Heart left ventricle (tissue), 16 donors: ENCODE measurements around the gene CDH26. TPM values are rescaled to one million over a fixed set of nuclear protein-coding genes. Genes with fewer than 3 reads are reported as not detected.
A peak's percentile ranks its signal among the peaks of the same experiment; 100 is the strongest.

Experiments
- ATAC-seq, 4 donors: fragments of 200-7000 bp; cut with Tn5 transposase; one replicate each; pipeline ENCODE4 v1.9.1; 2020 to 2022; ENCODE audit warnings: moderate library complexity in 4 of 4, mild to moderate bottlenecking in 3 of 4, moderate number of reproducible peaks in 1 of 4
- DNase-seq, 5 donors: peaks; one replicate each; pipeline ENCODE4 v3.0.0-alpha.2; 2020
- H3K27ac ChIP-seq, 12 donors: fragments of 200-600 bp; sonication (generic) in 4 of 12; one replicate each; pipeline versions ENCODE4 v1.5.0 to v1.8.0; 2016 to 2022; ENCODE audit warnings: mild to moderate bottlenecking in 2 of 12
- H3K27me3 ChIP-seq, 9 donors: fragments of 200-600 bp; sonication (generic) in 2 of 9; one replicate each; pipeline versions ENCODE4 v1.5.1 to v1.8.0; 2016 to 2022; ENCODE audit warnings: mild to moderate bottlenecking in 3 of 9
- H3K36me3 ChIP-seq, 9 donors: fragments of 200-600 bp; sonication (generic) in 2 of 9; one replicate each; pipeline versions ENCODE4 v1.5.0 to v1.8.0; 2018 to 2022; ENCODE audit warnings: mild to moderate bottlenecking in 2 of 9
- H3K4me1 ChIP-seq, 12 donors: fragments of 200-600 bp; sonication (generic) in 4 of 12; one replicate each; pipeline versions ENCODE4 v1.5.0 to v1.8.0; 2016 to 2022; ENCODE audit warnings: mild to moderate bottlenecking in 3 of 12
- H3K4me3 ChIP-seq, 12 donors: fragments of 200-600 bp; sonication (generic) in 4 of 12; one replicate each; pipeline versions ENCODE4 v1.5.0 to v1.8.0; 2017 to 2022; ENCODE audit warnings: mild to moderate bottlenecking in 9 of 12, moderate library complexity in 4 of 12
- H3K9me3 ChIP-seq, 12 donors: fragments of 200-600 bp; sonication (generic) in 4 of 12; one replicate each; pipeline versions ENCODE4 v1.5.0 to v1.8.0; 2016 to 2022; ENCODE audit warnings: mild to moderate bottlenecking in 1 of 12
- POLR2A ChIP-seq, 2 donors: fragments of 450-650 bp; IDR thresholded peaks; one replicate each; pipeline ENCODE4 v1.6.1; 2017; ENCODE audit warnings: antibody characterized with exemption in 2 of 2, mild to moderate bottlenecking in 2 of 2, moderate library complexity in 2 of 2
- WGBS, 4 donors: extraction: QIAGEN DNeasy Blood & Tissue Kit in 2 of 4; methylation state at CpG; one replicate each; pipeline versions ENCODE4 v1.1.5 to v1.1.7; 2013 to 2018; 5-methylcytosine and 5-hydroxymethylcytosine counted together
- intact Hi-C, 10 donors: fragments of 100-400 bp; cut with DNase I; formaldehyde crosslinking; loops; one replicate each; pipeline versions ENCODE4 v1.11.1 to v1.14.2; 2022
- polyA plus RNA-seq, 2 donors: library from polyadenylated mRNA; stranded (reverse); fragments of 200-250 nt; gene quantifications; one replicate each; pipeline ENCODE4 v1.2.3, GENCODE V29; 2013
- total RNA-seq, 9 donors: library from RNA; depleted of rRNA in 2 of 9; stranded (reverse); fragments of >200 nt in 2 of 9; fragmentation: NEBNext Ultra II Directional in 3 of 9; extraction: Animal tissue kit (Norgen Biotek cat#: 25700) in 3 of 9; gene quantifications; one replicate each; pipeline versions ENCODE4 v1.1.0 to v1.2.4, GENCODE V29; 2016 to 2023
- TF ChIP-seq, protein P1 (sequence below), 12 donors: fragments of 200-600 bp; sonication (generic) in 4 of 12; IDR thresholded peaks; one replicate each; pipeline versions ENCODE4 v1.5.0 to v1.8.0; 2018 to 2022; ENCODE audit warnings: antibody characterized with exemption in 12 of 12, mild to moderate bottlenecking in 5 of 12
- donor health status: ischemic (EF 13 %, LVEDD 7.1; RV severe dilation, severe dysfunction).
- donor health status: healthy with polysubstance abuse.
- donor health status: DM: no; HTN: yes; CAD: no.
- donor health status: DM: no; HTN: no; CAD: no.
- donor health status: ischemic (EF 25% LVEDD 6.9; RV normal size, moderate dysfunction).
- donor health status: ischemic (EF 25% LVEDD 5.7; RV mildly dilated, moderate dysfunction).
- donor health status: healthy.
- donor health status: DM: yes; HTN: yes; CAD: no.
- donor health status: ischemic (EF 35%, LVEDD 5.7; RV mildly dilated, moderate dysfunction).
- donor health status: nonischemic (EF 11% LVEDD 7.7; RV severe dilation, severe dysfunction).
- donor health status: DM: yes; HTN: yes; CAD: no.
- donor health status: PGD.
- donor health status: ischemic (EF 29% LVEDD 5.4; RV normal size, mild dysfunction).
- donor health status: nonischemic (EF 23%, LVEDD 6.1; RV moderate dilation, normal function).

The CDH26 gene
- total and polyA plus RNA-seq, 11 donors: 0.30 to 2.0 (median 0.98) TPM

DNA sequence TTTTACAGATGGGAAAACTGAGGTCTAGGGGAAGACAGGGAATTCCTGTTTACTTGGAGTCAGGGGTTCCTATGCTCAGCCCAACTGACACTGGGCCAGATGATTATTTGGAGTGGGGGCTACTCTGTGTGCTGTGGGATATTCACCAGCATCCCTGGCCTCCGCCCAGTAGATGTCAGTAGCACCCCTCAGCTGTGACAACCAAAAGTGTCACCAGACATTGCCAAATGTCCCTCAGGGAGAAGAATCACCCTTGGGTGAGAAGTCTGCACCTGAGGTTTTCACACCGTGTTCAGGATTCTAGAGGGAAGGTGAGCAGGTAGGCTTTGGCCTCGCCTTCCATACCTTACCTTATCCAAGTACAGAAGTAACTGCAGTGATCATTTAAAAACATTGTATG is 27.6 kb downstream of the CDH26 start:
- TF ChIP-seq, protein P1, sequence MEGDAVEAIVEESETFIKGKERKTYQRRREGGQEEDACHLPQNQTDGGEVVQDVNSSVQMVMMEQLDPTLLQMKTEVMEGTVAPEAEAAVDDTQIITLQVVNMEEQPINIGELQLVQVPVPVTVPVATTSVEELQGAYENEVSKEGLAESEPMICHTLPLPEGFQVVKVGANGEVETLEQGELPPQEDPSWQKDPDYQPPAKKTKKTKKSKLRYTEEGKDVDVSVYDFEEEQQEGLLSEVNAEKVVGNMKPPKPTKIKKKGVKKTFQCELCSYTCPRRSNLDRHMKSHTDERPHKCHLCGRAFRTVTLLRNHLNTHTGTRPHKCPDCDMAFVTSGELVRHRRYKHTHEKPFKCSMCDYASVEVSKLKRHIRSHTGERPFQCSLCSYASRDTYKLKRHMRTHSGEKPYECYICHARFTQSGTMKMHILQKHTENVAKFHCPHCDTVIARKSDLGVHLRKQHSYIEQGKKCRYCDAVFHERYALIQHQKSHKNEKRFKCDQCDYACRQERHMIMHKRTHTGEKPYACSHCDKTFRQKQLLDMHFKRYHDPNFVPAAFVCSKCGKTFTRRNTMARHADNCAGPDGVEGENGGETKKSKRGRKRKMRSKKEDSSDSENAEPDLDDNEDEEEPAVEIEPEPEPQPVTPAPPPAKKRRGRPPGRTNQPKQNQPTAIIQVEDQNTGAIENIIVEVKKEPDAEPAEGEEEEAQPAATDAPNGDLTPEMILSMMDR (IDR thresholded peaks at IDR 0.05): peak in 9 of 12 donors; percentile 5 to 42 (median 28)
- TF ChIP-seq POLR2A (IDR thresholded peaks at IDR 0.05): no peak
- H3K27ac ChIP-seq: no peak overlapping the region
- DNase-seq: peak in 1 of 5 donors; percentile 60
- no peaks in the 10 kb centered on the region for H3K36me3 ChIP-seq
- WGBS, 4 donors: 59 to 74% (median 69%) methylated on average over 3 of the region's 3 CpGs
- H3K4me3 ChIP-seq: no peak overlapping the region
- H3K9me3 ChIP-seq: peaks cover 0 to 4% (median 0%) of the 10 kb centered on the region in 12 donors
- ATAC-seq: peak; percentile 51 to 85 (median 64)
- intact Hi-C loops: no loop called here
- H3K27me3 ChIP-seq: no peaks in the 10 kb centered on the region
- peaks cover 0 to 12% (median 2%) of the 10 kb centered on the region in 12 donors for H3K4me1 ChIP-seq

DNA sequence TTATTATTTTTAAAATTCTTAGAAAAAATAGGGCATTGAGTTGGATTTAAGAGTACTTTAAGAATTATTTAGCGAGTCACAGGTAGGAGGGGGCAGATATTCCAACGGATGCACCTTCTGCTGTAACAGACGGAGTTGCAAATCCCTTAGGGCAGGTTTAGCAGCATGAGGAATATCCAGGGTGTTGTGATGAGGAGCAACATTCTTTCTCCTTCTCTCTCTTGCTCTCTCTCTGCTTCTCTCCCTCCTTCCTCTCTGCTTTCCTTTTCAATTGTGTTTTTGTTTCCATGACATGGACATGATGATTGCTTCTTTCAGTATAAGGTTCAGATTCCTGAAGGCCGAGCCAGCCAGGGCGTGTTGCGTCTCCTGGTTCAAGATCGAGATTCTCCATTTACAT is 28.9 kb downstream of the CDH26 start:
- TF ChIP-seq, protein P1 (IDR thresholded peaks at IDR 0.05): no peak
- TF ChIP-seq POLR2A (IDR thresholded peaks at IDR 0.05): no peak
- Histone ChIP-seq H3K36me3 (no peaks in the 10 kb centered on the region), H3K4me1 (peaks cover 0 to 12% (median 2%) of the 10 kb centered on the region in 12 donors), H3K4me3 (no peak overlapping the region), H3K9me3 (no peaks in the 10 kb centered on the region), H3K27ac (no peak overlapping the region), H3K27me3 (no peaks in the 10 kb centered on the region)
- intact Hi-C loops: no loop called here
- WGBS, 4 donors: 83 to 88% (median 88%) methylated on average over 7 of the region's 7 CpGs
- DNase-seq (no peak), ATAC-seq (no peak)

DNA sequence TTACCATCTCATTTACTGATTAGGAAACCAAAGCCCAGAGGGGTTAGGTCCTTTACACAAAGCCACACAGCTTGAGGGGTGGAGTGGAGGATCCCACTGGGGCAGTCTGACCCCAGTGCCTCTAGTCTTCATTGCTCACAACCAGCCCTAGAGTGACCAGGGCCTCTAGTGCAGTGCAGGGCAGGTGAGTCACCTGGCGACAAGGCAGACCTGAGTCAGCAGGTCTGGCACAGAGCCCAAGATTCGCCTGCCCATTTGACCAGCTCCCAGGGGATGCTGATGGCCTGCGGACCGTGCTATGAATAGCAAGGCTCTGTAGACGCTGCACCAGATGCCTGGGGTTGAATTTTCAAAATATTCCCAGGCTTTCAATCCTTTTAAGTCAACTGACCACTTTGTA is 29.9 kb downstream of the CDH26 start:
- Histone ChIP-seq H3K9me3 (no peaks in the 10 kb centered on the region), H3K36me3 (no peaks in the 10 kb centered on the region), H3K4me3 (no peak overlapping the region), H3K27ac (no peak overlapping the region), H3K27me3 (no peaks in the 10 kb centered on the region), H3K4me1 (peaks cover 0 to 12% (median 2%) of the 10 kb centered on the region in 12 donors)
- intact Hi-C loops: no loop called here
- DNase-seq: no peak
- TF ChIP-seq, protein P1 (IDR thresholded peaks at IDR 0.05): no peak
- no peak for TF ChIP-seq POLR2A (IDR thresholded peaks at IDR 0.05)
- 62 to 73% (median 65%) methylated on average over 5 of the region's 5 CpGs for WGBS, 4 donors
- peak in 1 of 4 donors; percentile 27 for ATAC-seq

DNA sequence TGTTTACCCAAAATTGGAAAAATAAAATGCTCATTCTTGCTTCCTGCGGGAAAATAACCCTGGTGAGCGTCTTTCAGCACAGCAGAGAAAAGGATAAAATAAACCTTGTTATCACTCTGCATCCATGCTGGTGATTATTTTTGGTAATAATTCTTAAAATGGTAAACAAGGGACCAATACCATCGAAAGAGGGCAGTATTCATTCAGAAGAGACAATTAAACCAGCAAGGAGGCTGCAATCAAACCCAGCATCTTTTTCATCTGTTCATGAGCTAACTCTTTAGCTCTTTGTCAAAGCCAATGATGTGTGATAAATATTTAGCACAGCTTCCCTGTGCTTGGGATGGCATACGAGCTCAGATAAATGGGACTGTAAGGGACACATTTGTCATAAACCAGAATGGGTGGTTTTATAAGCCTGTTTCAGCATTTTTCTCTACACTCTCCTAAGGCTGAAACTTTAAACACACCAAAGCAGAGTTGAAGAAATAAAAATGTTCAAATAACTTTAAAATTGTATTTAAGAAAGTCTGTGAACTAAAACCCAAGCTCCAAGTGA is 34.4 kb downstream of the CDH26 start:
- WGBS, 4 donors: 81 to 90% (median 85%) methylated on average over 4 of the region's 4 CpGs
- Histone ChIP-seq H3K9me3 (no peaks in the 10 kb centered on the region), H3K27ac (no peak overlapping the region), H3K36me3 (no peaks in the 10 kb centered on the region), H3K4me1 (peaks cover 0 to 20% (median 7%) of the 10 kb centered on the region in 12 donors), H3K4me3 (no peak overlapping the region), H3K27me3 (no peaks in the 10 kb centered on the region)
- intact Hi-C loops: no loop called here
- ATAC-seq (no peak), DNase-seq (no peak)
- no peak for TF ChIP-seq POLR2A (IDR thresholded peaks at IDR 0.05)
- TF ChIP-seq, protein P1 (IDR thresholded peaks at IDR 0.05): no peak
